Suppressor macrophage (primary cell): ENCODE data around the gene PLAAT3.
"Not testable (repeated sequence)": the region's sequence is repeated elsewhere in the genome, so short reads cannot be mapped to it uniquely, and the experiment has no call there.

ENCODE experiments used
- DNase-seq, 4 experiments: peaks; one replicate each; pipeline ENCODE4 v3.0.0-alpha.2; 2020 to 2022

Gene PLAAT3

DNA sequence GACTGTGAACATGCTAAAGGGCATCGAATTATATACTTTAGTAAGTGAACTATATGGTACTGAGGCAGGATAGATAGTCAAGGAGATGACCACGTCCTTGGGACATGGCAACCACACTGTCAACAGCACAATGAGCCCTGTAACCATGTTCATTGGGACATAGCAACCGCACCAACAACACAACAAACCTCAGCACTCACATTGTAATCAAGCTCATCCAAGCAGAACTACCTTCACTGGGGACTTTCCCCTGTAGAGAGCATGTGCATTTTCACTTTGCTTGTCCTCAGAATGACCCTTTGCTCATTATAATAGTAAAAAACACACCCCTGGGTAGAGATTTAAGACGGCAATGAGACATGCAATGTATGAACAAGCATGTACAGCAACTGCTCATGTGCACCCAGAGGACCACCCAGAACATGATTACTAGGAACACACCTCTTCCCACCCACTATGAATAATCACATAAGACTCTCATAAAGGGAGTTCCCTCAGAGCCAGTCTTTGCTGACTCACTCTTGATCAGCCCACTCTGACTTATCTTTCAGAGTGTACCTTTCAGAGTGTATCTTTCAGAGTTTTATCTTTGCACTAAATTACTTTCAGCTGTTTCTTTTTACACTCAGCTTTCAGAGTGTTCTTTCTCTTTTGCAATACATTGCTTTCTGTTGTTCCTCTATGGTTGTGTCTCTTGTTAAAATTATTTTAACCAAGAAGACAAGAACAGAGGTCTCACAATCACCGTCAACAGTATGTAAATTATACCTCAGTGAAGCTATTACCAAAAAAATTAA is 47.0 kb downstream of the PLAAT3 start:
- peak; percentile 68 to 85 (median 72) for DNase-seq

DNA sequence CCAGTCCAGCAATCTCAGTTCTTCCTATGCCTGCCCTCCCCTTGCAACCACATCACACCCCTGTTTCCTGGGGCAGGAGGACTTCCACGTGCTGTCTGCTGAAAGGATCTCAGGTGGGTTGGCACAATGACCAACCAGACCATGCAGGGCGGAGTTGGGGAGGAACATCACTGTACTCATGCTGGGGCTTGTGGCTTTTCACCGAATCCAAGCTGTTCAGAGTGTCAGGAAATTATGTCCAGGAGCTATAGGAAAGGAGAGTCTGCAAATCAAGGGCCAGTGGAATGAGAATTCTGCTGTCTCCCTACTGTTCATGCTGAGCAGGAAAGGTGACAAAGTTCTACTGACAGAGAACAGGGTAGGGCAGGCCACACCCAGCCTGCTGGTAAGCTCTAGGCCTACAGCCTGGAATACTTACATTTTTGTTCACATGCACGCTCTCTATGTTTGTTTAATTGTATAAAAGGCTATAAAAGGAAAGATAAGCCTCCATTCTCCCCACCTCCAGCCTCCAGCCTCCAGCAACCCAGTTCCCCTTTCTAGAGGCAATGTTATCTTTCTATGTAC is 49.4 kb downstream of the PLAAT3 start:
- DNase-seq: no peak

GRCh38 chr11:63564056-63564774 is 50.0 kb downstream of the PLAAT3 start:
- no peak for DNase-seq

- no peak for DNase-seq
These were observed 50.8 kb downstream of the PLAAT3 start, which contains the start of gene PLAAT2 for GRCh38 chr11:63563201-63564055. TSS of gene PLAAT2 (minus strand) at chr11:63563379. CDS start at chr11:63563324, 55 bp downstream.

GRCh38 chr11:63560506-63561180 is 53.6 kb downstream of the PLAAT3 start:
- DNase-seq: no peak

- no peak for DNase-seq
These were observed 55.6 kb downstream of the PLAAT3 start for GRCh38 chr11:63558459-63559157.

GRCh38 chr11:63557570-63557969 is 56.7 kb downstream of the PLAAT3 start:
- DNase-seq: no peak

DNA sequence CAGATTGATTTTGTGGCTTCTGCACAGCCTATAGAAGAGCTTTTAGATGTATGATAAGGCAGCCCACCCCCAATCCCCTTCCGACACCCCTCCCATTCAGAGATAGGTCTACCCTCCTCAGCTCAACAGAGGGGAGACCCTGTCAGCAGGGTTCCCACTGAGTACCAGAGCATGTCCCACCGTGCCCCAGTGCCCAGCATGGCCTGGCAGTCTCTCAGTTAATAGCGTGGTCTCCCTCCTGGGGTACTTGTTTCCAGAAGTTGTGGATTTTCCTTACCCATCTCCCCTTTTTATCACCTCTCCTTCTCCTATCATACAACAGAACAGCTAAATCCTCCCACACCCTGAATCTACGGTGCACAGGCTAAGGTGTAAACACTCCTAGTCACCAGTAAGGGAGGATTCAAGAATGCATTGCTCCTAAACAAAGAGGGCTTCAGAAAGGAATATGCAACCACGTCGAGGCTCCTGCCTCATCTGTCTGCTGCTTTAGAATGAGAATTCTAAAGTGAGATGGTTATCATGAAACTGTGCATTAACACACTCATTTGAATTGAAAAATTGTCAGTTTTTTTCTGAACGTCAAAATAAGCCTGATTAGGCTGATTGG is 57.7 kb downstream of the PLAAT3 start:
- DNase-seq: no peak

GRCh38 chr11:63554877-63555223 is 59.4 kb downstream of the PLAAT3 start:
- DNase-seq: no peak

GRCh38 chr11:63553759-63554158 is 60.5 kb downstream of the PLAAT3 start:
- peak in 2 of 4 experiments; percentile 7 to 16 for DNase-seq

DNA sequence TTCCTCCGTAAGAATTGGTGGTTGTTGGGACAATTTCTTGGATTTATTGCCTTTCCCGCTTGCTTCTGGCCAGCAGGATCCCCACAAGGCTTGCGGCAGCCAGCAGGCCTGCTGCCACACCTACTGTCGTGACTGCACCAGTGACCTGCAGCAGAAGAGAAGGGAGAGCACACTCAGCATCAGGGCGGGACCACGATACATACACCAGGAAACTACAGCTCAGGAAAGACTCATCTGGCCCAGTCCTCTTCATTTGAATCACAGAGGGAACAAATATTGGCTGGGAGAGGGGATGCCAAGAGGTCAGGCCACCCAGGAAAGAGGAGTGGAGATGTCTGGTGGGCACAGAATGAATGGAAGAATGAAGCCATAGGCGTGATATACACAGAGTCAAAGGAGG is 61.3 kb downstream of the PLAAT3 start:
- no peak for DNase-seq

DNA sequence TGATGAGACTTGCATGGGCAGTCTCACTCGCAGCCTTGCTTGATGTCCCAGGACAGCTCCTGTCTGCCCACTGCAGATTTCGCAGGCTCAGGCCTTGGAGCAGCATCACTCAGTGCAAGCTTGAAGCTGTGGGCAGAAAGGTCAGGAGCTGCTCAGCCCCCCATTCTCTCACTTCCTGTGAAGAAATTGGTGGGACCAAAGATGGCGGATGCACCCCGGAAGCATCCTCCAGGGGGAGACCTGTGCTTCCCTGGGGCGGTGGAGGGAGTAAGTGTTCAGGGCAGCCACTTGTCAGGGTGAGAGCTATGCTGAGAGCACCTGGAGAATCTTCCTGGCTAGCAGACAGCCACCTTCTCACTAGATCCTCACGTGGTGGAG is 62.4 kb downstream of the PLAAT3 start:
- no peak for DNase-seq

DNA sequence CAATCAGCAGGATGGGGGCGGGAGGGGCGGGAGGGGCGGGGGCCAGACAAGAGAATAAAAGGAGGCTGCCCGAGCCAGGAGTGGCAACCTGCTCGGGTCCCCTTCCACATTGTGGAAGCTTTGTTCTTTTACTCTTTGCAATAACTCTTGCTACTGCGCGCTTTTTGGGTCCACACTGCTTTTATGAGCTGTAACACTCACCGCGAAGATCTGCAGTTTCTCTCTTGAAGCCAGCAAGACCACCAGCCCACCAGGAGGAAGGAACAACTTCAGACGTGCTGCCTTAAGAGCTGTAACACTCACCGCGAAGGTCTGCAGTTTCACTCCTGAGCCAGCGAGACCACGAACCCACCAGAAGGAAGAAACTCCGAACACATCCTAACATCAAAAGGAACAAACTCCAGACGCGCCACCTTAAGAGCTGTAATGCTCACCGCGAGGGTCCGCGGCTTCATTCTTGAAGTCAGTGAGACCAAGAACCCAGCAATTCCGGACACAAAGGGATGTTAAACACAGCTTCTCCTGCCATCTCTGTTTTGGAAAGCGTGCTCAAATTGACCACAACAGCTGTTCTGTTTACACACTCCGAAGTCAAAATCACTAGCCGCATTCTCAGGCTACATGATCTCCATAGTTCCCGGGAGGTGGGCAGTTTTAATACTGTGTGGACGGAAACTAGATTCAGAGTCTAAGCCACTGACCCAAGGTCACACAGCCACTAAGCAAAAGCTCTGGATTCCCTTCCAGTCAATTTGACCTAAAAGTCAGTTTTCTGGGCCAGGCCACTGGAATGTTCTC is 62.9 kb downstream of the PLAAT3 start:
- DNase-seq: no peak

GRCh38 chr11:63550156-63550700 is 64.0 kb downstream of the PLAAT3 start:
- not testable (repeated sequence) for DNase-seq

- DNase-seq: no peak
These were observed 64.8 kb downstream of the PLAAT3 start for GRCh38 chr11:63549411-63549810.

DNA sequence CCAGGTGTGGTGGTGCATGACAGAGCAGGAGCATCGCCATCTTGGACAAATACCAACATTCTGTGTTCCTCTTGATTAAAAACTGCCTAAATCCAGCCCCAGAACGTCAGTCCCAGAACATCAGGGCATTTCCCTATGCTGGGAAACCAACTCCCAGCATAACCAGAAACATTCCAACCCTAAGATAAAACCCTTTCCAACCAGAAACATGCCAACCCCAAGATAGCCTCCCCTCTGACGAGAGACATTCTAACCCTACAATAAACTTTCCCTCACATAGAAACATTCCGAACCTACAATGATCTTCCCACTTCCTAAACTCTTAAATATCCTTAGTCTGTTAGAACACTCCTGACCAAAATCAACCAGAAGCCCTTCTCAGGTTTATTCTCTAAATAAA is 66.1 kb downstream of the PLAAT3 start:
- DNase-seq: no peak

DNA sequence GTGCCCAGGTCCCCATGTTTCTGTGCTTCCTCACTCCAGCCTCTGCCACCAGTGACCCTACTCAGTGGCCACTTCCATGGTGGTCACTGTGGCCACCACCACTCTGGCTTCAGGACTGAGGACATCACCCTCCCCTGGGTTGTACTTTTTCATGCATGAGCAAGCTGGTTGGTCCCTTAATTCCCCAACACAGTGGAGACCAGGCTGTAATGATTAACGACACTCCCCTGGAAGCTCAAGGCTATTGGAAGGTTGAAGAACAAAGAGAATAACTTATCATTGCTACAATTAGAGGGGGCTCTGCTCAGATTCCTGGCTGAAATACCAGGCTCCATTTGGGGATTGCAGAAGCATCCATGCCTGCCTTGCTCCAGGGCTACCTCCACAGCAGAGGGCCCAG is 67.2 kb downstream of the PLAAT3 start:
- no peak for DNase-seq

DNA sequence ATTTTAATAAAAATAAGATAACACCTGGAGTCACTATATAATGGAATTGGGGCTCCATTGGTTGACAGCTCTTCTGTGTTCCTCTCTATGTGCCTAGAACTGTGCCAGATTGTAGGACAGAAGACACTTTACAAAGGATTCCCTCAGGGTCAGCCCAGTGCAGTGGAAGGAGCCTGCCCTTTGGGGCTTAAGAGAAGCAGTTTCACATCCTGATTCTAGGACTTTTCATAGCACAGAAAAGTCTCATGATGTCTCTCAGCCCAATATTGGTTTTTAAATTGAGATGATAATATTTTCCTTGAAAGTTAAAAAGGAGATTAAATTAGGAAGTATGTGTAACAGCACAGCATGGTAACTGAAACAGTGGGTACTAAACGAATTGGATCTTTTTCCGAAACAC is 70.5 kb downstream of the PLAAT3 start:
- peak; percentile 31 to 70 (median 54) for DNase-seq

- DNase-seq: not testable (repeated sequence)
These were observed 71.7 kb downstream of the PLAAT3 start for GRCh38 chr11:63542506-63542905.
